Trophoblast cell (in vitro differentiated cells and primary cell): ENCODE measurements around the gene PCBD2.

Source experiments
- DNase-seq, 2 donors: peaks; one replicate each; pipeline ENCODE4 v3.0.0-alpha.2; 2016
- H2AFZ ChIP-seq: 2 replicates; pipeline ENCODE4 v1.6.1; 2013; ENCODE audit warnings: low read length, moderate library complexity, mild to moderate bottlenecking; ENCODE audit not compliant: insufficient read depth, poor library complexity
- H2AK5ac ChIP-seq: 2 replicates; pipeline ENCODE4 v1.6.1; 2013; ENCODE audit warnings: mild to moderate bottlenecking, low read length
- H2BK120ac ChIP-seq: 2 replicates; pipeline ENCODE4 v1.6.1; 2013; ENCODE audit warnings: low read length, mild to moderate bottlenecking, moderate library complexity; ENCODE audit not compliant: insufficient read depth, poor library complexity
- H2BK12ac ChIP-seq: 2 replicates; pipeline ENCODE4 v1.6.1; 2013; ENCODE audit warnings: mild to moderate bottlenecking, low read length, moderate library complexity
- H2BK5ac ChIP-seq: 2 replicates; pipeline ENCODE4 v1.6.1; 2013; ENCODE audit warnings: low read length, low read depth, moderate library complexity, mild to moderate bottlenecking; ENCODE audit not compliant: poor library complexity
- H3K14ac ChIP-seq: 2 replicates; pipeline ENCODE4 v1.6.1; 2013; ENCODE audit warnings: mild to moderate bottlenecking, low read length
- H3K18ac ChIP-seq: 2 replicates; pipeline ENCODE4 v1.6.1; 2013; ENCODE audit warnings: mild to moderate bottlenecking, low read length
- H3K23ac ChIP-seq: 2 replicates; pipeline ENCODE4 v1.6.1; 2013; ENCODE audit warnings: low read length
- H3K27ac ChIP-seq: 2 replicates; pipeline ENCODE4 v1.5.1; 2013; ENCODE audit warnings: low read depth, mild to moderate bottlenecking, inconsistent platforms, low read length, moderate library complexity
- H3K27me3 ChIP-seq: 2 replicates; pipeline ENCODE4 v1.6.1; 2013; ENCODE audit warnings: inconsistent platforms, mild to moderate bottlenecking, low read length, moderate library complexity; ENCODE audit not compliant: insufficient read depth
- H3K36me3 ChIP-seq, 2 experiments: 1 replicate in 1 of 2; 2 replicates in 1 of 2; pipeline ENCODE4 v1.6.1; 2013; ENCODE audit warnings: low read length in 2 of 2, mild to moderate bottlenecking in 2 of 2, moderate library complexity in 1 of 2; ENCODE audit not compliant: insufficient read depth in 2 of 2, control insufficient read depth in 1 of 2
- H3K4ac ChIP-seq: 2 replicates; pipeline ENCODE4 v1.6.1; 2013; ENCODE audit warnings: low read depth, mild to moderate bottlenecking, low read length, moderate library complexity
- H3K4me1 ChIP-seq, 2 experiments: 1 replicate in 1 of 2; 2 replicates in 1 of 2; pipeline ENCODE4 v1.6.1; 2013; ENCODE audit warnings: low read length in 2 of 2, mild to moderate bottlenecking in 2 of 2, moderate library complexity in 1 of 2; ENCODE audit not compliant: insufficient read depth in 2 of 2, control insufficient read depth in 1 of 2
- H3K4me2 ChIP-seq: 2 replicates; pipeline ENCODE4 v1.6.1; 2013; ENCODE audit warnings: inconsistent platforms, mild to moderate bottlenecking, low read length, moderate library complexity
- H3K4me3 ChIP-seq: 2 replicates; pipeline ENCODE4 v1.5.1; 2013; ENCODE audit warnings: mild to moderate bottlenecking, low read depth, low read length, inconsistent platforms
- H3K79me1 ChIP-seq: one replicate; pipeline ENCODE4 v1.6.1; 2013; ENCODE audit warnings: low read length
- H3K79me2 ChIP-seq: 2 replicates; pipeline ENCODE4 v1.6.1; 2013; ENCODE audit warnings: low read length, mild to moderate bottlenecking; ENCODE audit not compliant: control insufficient read depth, insufficient read depth, poor library complexity
- H3K9ac ChIP-seq: 2 replicates; pipeline ENCODE4 v1.6.1; 2013; ENCODE audit warnings: mild to moderate bottlenecking, low read length
- H3K9me3 ChIP-seq: 2 replicates; pipeline ENCODE4 v1.6.1; 2013; ENCODE audit warnings: low read depth, mild to moderate bottlenecking, control low read depth, inconsistent platforms, low read length; ENCODE audit not compliant: insufficient read depth
- H4K12ac ChIP-seq: 2 replicates; pipeline ENCODE4 v1.6.1; 2013; ENCODE audit warnings: low read depth, mild to moderate bottlenecking, low read length, moderate library complexity
- H4K8ac ChIP-seq: 2 replicates; pipeline ENCODE4 v1.6.1; 2013; ENCODE audit warnings: low read depth, mild to moderate bottlenecking, low read length, moderate library complexity
- H4K91ac ChIP-seq: one replicate; pipeline ENCODE4 v1.6.1; 2013; ENCODE audit warnings: low read depth, mild to moderate bottlenecking, low read length, moderate library complexity
- WGBS: extraction: QIAGEN DNeasy Blood & Tissue Kit; methylation state at CpG from one replicate; pipeline ENCODE4 v1.1.7; 2013; ENCODE audit warnings: missing lambda C conversion rate; ENCODE audit not compliant: insufficient read length, insufficient coverage; ENCODE audit errors: extremely low coverage; 5-methylcytosine and 5-hydroxymethylcytosine counted together

Gene PCBD2

GRCh38 chr5:135008556-135008955 lies 103.6 kb downstream of the PCBD2 start:
- H2BK5ac ChIP-seq = no peak overlapping the region
- H3K4me2 ChIP-seq = no peak overlapping the region
- no CpG with 5 or more reads among the region's 8 CpGs for WGBS
- H3K14ac ChIP-seq = no peak overlapping the region
- no peak overlapping the region for H2BK12ac ChIP-seq
- H3K4me1 ChIP-seq = no peaks in the 10 kb centered on the region
- H3K79me2 ChIP-seq = no peaks in the 10 kb centered on the region
- H3K9me3 ChIP-seq = no peaks in the 10 kb centered on the region
- no peak overlapping the region for H3K4me3 ChIP-seq
- no peaks in the 10 kb centered on the region for H3K36me3 ChIP-seq
- no peaks in the 10 kb centered on the region for H3K27me3 ChIP-seq
- no peak overlapping the region for H4K8ac ChIP-seq
- H3K4ac ChIP-seq = no peak overlapping the region
- no peak overlapping the region for H3K18ac ChIP-seq
- no peak overlapping the region for H4K91ac ChIP-seq
- no peak overlapping the region for H2BK120ac ChIP-seq
- H3K23ac ChIP-seq = no peak overlapping the region
- DNase-seq = no peak
- H3K9ac ChIP-seq = no peak overlapping the region
- H3K27ac ChIP-seq = no peak overlapping the region
- no peak overlapping the region for H2AK5ac ChIP-seq
- H3K79me1 ChIP-seq = no peaks in the 10 kb centered on the region
- no peak overlapping the region for H2AFZ ChIP-seq
- no peak overlapping the region for H4K12ac ChIP-seq

GRCh38 chr5:135008981-135009735 lies 104.2 kb downstream of the PCBD2 start:
- Histone ChIP-seq H3K36me3 (no peaks in the 10 kb centered on the region), H3K4me3 (no peak overlapping the region), H3K18ac (no peak overlapping the region), H3K14ac (no peak overlapping the region), H3K79me2 (no peaks in the 10 kb centered on the region), H2BK120ac (no peak overlapping the region), H4K8ac (no peak overlapping the region), H4K12ac (no peak overlapping the region), H3K27ac (no peak overlapping the region), H2BK12ac (no peak overlapping the region), H4K91ac (no peak overlapping the region), H2AK5ac (no peak overlapping the region), H3K4ac (no peak overlapping the region), H3K79me1 (no peaks in the 10 kb centered on the region), H3K27me3 (no peaks in the 10 kb centered on the region), H2AFZ (no peak overlapping the region), H2BK5ac (no peak overlapping the region), H3K23ac (no peak overlapping the region), H3K9me3 (no peaks in the 10 kb centered on the region), H3K4me2 (no peak overlapping the region), H3K9ac (no peak overlapping the region), H3K4me1 (no peaks in the 10 kb centered on the region)
- DNase-seq = peak; percentile 60 to 76
- WGBS = no CpG with 5 or more reads among the region's 13 CpGs

GRCh38 chr5:135009736-135010501 lies 105.0 kb downstream of the PCBD2 start:
- no peak overlapping the region for H3K23ac ChIP-seq
- no peak overlapping the region for H2BK5ac ChIP-seq
- no peaks in the 10 kb centered on the region for H3K4me1 ChIP-seq
- no peaks in the 10 kb centered on the region for H3K27me3 ChIP-seq
- H2AK5ac ChIP-seq = no peak overlapping the region
- H3K79me1 ChIP-seq = no peaks in the 10 kb centered on the region
- no peak overlapping the region for H4K12ac ChIP-seq
- no peaks in the 10 kb centered on the region for H3K79me2 ChIP-seq
- no peak overlapping the region for H2BK12ac ChIP-seq
- no peak overlapping the region for H4K8ac ChIP-seq
- no peak for DNase-seq
- no peak overlapping the region for H2BK120ac ChIP-seq
- no peaks in the 10 kb centered on the region for H3K36me3 ChIP-seq
- no peak overlapping the region for H3K4ac ChIP-seq
- no peak overlapping the region for H3K18ac ChIP-seq
- H4K91ac ChIP-seq = no peak overlapping the region
- no peak overlapping the region for H3K27ac ChIP-seq
- WGBS = no CpG with 5 or more reads among the region's 11 CpGs
- no peak overlapping the region for H3K4me2 ChIP-seq
- no peak overlapping the region for H3K14ac ChIP-seq
- no peaks in the 10 kb centered on the region for H3K9me3 ChIP-seq
- no peak overlapping the region for H3K4me3 ChIP-seq
- no peak overlapping the region for H3K9ac ChIP-seq
- H2AFZ ChIP-seq = no peak overlapping the region

DNA sequence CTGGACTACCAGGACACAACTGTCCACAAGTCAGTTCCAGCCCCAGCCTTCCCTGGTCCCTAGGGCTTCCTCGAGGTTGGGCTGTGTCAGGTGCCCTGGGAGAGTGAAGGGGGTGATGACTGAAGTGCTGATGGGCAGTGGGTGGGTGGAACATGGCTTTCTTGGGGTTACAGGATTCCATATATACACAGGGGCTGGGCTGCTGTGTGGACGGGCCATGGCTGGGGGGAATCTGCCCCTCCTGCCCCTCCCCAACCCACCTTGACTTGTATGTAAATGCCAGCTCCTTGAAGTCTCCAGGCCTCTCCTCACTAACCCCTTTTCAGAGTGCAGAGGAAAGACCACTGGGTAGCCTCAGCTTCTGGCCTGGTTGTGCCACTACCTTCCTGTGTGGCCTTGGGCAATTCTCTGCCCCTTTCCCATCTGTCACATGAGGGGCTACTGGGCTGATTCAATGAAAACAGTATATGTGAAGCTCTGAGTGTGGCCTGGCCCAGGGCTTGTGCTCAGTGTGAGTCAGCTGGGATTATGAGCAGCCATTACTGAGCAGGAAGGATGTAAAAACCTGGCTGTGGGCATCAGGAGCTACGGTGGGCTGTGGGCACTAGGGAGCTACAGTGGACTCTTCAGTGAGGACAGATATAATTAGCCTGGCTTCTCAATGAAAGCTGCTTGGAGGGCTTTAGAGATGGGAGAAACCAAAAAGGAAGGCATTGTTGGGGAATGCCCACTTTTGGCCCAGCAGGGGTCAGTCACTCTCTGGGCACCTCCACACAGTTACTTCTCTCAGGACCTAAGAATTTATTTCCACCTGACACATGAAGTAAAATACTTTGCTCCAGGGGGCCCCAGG lies 105.8 kb downstream of the PCBD2 start:
- Histone ChIP-seq H3K27me3 (no peaks in the 10 kb centered on the region), H4K91ac (no peak overlapping the region), H3K9ac (no peak overlapping the region), H4K12ac (no peak overlapping the region), H3K4me3 (no peak overlapping the region), H2AK5ac (no peak overlapping the region), H3K23ac (no peak overlapping the region), H3K27ac (no peak overlapping the region), H3K4ac (no peak overlapping the region), H3K79me1 (no peaks in the 10 kb centered on the region), H3K36me3 (no peaks in the 10 kb centered on the region), H3K18ac (no peak overlapping the region), H3K4me2 (no peak overlapping the region), H3K14ac (no peak overlapping the region), H3K9me3 (no peaks in the 10 kb centered on the region), H2BK120ac (no peak overlapping the region), H3K4me1 (no peaks in the 10 kb centered on the region), H3K79me2 (no peaks in the 10 kb centered on the region), H2AFZ (no peak overlapping the region), H2BK12ac (no peak overlapping the region), H2BK5ac (no peak overlapping the region), H4K8ac (no peak overlapping the region)
- WGBS = no CpG with 5 or more reads among the region's 3 CpGs
- DNase-seq = no peak
